KMS-11 (cell line): ENCODE data around the gene FOXN3.

Experiments
- H2AFZ ChIP-seq: fragments of 200-600 bp; sonication (generic); 2 replicates; pipeline ENCODE4 v1.6.1; 2016; ENCODE audit warnings: antibody characterized with exemption, mixed run types, low read depth
- H3K27ac ChIP-seq: fragments of 200-600 bp; sonication (generic); 2 replicates; pipeline ENCODE4 v1.6.1; 2016; ENCODE audit warnings: mild to moderate bottlenecking, mixed run types
- H3K27me3 ChIP-seq: fragments of 200-600 bp; sonication (generic); 2 replicates; pipeline ENCODE4 v1.6.1; 2017; ENCODE audit warnings: mild to moderate bottlenecking, low read depth, mixed run types, moderate library complexity; ENCODE audit not compliant: insufficient read depth
- H3K36me3 ChIP-seq: fragments of 200-600 bp; sonication (generic); 2 replicates; pipeline ENCODE4 v1.6.1; 2017; ENCODE audit warnings: mild to moderate bottlenecking, mixed run types; ENCODE audit not compliant: insufficient read depth
- H3K4me1 ChIP-seq: fragments of 200-600 bp; sonication (generic); 2 replicates; pipeline ENCODE4 v1.6.1; 2016; ENCODE audit warnings: mild to moderate bottlenecking, low read depth, mixed run types; ENCODE audit not compliant: poor library complexity, severe bottlenecking
- H3K4me2 ChIP-seq: fragments of 200-600 bp; sonication (generic); 2 replicates; pipeline ENCODE4 v1.7.0; 2016; ENCODE audit warnings: mild to moderate bottlenecking, mixed run types
- H3K4me3 ChIP-seq: fragments of 200-600 bp; sonication (generic); IDR thresholded peaks from 2 replicates; pipeline ENCODE4 v1.6.1; 2017; ENCODE audit warnings: low read depth, low read length, mixed read lengths; ENCODE audit not compliant: insufficient read depth
- H3K79me2 ChIP-seq: fragments of 200-600 bp; sonication (generic); 2 replicates; pipeline ENCODE4 v1.6.1; 2016; ENCODE audit warnings: low read depth, mixed run types; ENCODE audit not compliant: insufficient read depth
- H3K9ac ChIP-seq: fragments of 200-600 bp; sonication (generic); 2 replicates; pipeline ENCODE4 v1.6.1; 2016; ENCODE audit warnings: mild to moderate bottlenecking, mixed run types
- H4K20me1 ChIP-seq: fragments of 200-600 bp; sonication (generic); 2 replicates; pipeline ENCODE4 v1.6.1; 2016; ENCODE audit warnings: mild to moderate bottlenecking, mixed run types; ENCODE audit not compliant: insufficient read depth
- CTCF ChIP-seq: fragments of 200-600 bp; sonication (generic); conservative IDR thresholded peaks from 2 replicates; pipeline ENCODE4 v1.6.1; 2017; ENCODE audit warnings: low read depth, mild to moderate bottlenecking, antibody characterized with exemption, low read length, moderate library complexity, mixed read lengths

Gene FOXN3

GRCh38 chr14:89137526-89138163 lies 279.4 kb downstream of the FOXN3 start:
- H3K9ac ChIP-seq: no peak overlapping the region
- no peaks in the 10 kb centered on the region for H3K79me2 ChIP-seq
- H3K4me1 ChIP-seq: no peaks in the 10 kb centered on the region
- H3K27ac ChIP-seq: no peak overlapping the region
- TF ChIP-seq CTCF: no peak
- no peak overlapping the region for H3K4me2 ChIP-seq
- no peaks in the 10 kb centered on the region for H4K20me1 ChIP-seq
- no peaks in the 10 kb centered on the region for H3K27me3 ChIP-seq
- H2AFZ ChIP-seq: no peak overlapping the region
- H3K4me3 ChIP-seq: no peak overlapping the region
- H3K36me3 ChIP-seq: no peaks in the 10 kb centered on the region

- H3K9ac ChIP-seq: no peak overlapping the region
- no peak overlapping the region for H3K27ac ChIP-seq
- H3K4me2 ChIP-seq: no peak overlapping the region
- H3K27me3 ChIP-seq: no peaks in the 10 kb centered on the region
- H3K36me3 ChIP-seq: no peaks in the 10 kb centered on the region
- no peak overlapping the region for H2AFZ ChIP-seq
- no peaks in the 10 kb centered on the region for H4K20me1 ChIP-seq
- H3K4me3 ChIP-seq: no peak overlapping the region
- TF ChIP-seq CTCF: no peak
- H3K79me2 ChIP-seq: no peaks in the 10 kb centered on the region
- H3K4me1 ChIP-seq: no peaks in the 10 kb centered on the region
Measured at GRCh38 chr14:89136587-89136986, 280.4 kb downstream of the FOXN3 start.

GRCh38 chr14:89134640-89135039 lies 282.4 kb downstream of the FOXN3 start:
- H3K27me3 ChIP-seq: no peaks in the 10 kb centered on the region
- H3K79me2 ChIP-seq: no peaks in the 10 kb centered on the region
- H3K4me1 ChIP-seq: no peaks in the 10 kb centered on the region
- no peak for TF ChIP-seq CTCF
- H3K36me3 ChIP-seq: no peaks in the 10 kb centered on the region
- H2AFZ ChIP-seq: no peak overlapping the region
- no peaks in the 10 kb centered on the region for H4K20me1 ChIP-seq
- no peak overlapping the region for H3K4me2 ChIP-seq
- no peak overlapping the region for H3K27ac ChIP-seq
- H3K9ac ChIP-seq: no peak overlapping the region
- no peak overlapping the region for H3K4me3 ChIP-seq

GRCh38 chr14:89131004-89131750 lies 285.9 kb downstream of the FOXN3 start:
- no peak for TF ChIP-seq CTCF
- Histone ChIP-seq H3K9ac (no peak overlapping the region), H2AFZ (no peak overlapping the region), H3K79me2 (no peaks in the 10 kb centered on the region), H3K27me3 (no peaks in the 10 kb centered on the region), H4K20me1 (no peaks in the 10 kb centered on the region), H3K4me3 (no peak overlapping the region), H3K4me1 (no peaks in the 10 kb centered on the region), H3K4me2 (no peak overlapping the region), H3K36me3 (no peaks in the 10 kb centered on the region), H3K27ac (no peak overlapping the region)
